ENCODE measurements around the gene SLC35E1. TPM values are rescaled to one million over a fixed set of nuclear protein-coding genes. Genes with fewer than 3 reads are reported as not detected.
"Not testable (repeated sequence)": the region's sequence is repeated elsewhere in the genome, so short reads cannot be mapped to it uniquely, and the experiment has no call there.

The SLC35E1 gene
- total RNA-seq, 1 experiment from 2014 or later = 49.1 TPM

- ChIA-PET RAD21 (ENCODE audit: low non-redundant PET in 1 of 2, low total read pairs in 2 of 2, uncharacterized antibody in 2 of 2, unreplicated experiment in 2 of 2) (no interaction called here), CTCF (no interaction called here), POLR2A (no interaction called here)
- no peak for TF ChIP-seq FOSL1 (IDR thresholded peaks at IDR 0.05; ENCODE audit: low read depth)
- TF ChIP-seq, protein P1, sequence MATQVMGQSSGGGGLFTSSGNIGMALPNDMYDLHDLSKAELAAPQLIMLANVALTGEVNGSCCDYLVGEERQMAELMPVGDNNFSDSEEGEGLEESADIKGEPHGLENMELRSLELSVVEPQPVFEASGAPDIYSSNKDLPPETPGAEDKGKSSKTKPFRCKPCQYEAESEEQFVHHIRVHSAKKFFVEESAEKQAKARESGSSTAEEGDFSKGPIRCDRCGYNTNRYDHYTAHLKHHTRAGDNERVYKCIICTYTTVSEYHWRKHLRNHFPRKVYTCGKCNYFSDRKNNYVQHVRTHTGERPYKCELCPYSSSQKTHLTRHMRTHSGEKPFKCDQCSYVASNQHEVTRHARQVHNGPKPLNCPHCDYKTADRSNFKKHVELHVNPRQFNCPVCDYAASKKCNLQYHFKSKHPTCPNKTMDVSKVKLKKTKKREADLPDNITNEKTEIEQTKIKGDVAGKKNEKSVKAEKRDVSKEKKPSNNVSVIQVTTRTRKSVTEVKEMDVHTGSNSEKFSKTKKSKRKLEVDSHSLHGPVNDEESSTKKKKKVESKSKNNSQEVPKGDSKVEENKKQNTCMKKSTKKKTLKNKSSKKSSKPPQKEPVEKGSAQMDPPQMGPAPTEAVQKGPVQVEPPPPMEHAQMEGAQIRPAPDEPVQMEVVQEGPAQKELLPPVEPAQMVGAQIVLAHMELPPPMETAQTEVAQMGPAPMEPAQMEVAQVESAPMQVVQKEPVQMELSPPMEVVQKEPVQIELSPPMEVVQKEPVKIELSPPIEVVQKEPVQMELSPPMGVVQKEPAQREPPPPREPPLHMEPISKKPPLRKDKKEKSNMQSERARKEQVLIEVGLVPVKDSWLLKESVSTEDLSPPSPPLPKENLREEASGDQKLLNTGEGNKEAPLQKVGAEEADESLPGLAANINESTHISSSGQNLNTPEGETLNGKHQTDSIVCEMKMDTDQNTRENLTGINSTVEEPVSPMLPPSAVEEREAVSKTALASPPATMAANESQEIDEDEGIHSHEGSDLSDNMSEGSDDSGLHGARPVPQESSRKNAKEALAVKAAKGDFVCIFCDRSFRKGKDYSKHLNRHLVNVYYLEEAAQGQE (IDR thresholded peaks at IDR 0.05; ENCODE audit: low read depth) = no peak
- TF ChIP-seq, protein P2, sequence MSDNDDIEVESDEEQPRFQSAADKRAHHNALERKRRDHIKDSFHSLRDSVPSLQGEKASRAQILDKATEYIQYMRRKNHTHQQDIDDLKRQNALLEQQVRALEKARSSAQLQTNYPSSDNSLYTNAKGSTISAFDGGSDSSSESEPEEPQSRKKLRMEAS (IDR thresholded peaks at IDR 0.05) = no peak
- TF ChIP-seq CEBPB (IDR thresholded peaks at IDR 0.05; ENCODE audit: low read depth) = no peak
- TF ChIP-seq ELF1 (IDR thresholded peaks at IDR 0.05; ENCODE audit: borderline replicate concordance, low read depth) = no peak
- TF ChIP-seq ZFX (IDR thresholded peaks at IDR 0.05) = no peak
- TF ChIP-seq, protein P3, sequence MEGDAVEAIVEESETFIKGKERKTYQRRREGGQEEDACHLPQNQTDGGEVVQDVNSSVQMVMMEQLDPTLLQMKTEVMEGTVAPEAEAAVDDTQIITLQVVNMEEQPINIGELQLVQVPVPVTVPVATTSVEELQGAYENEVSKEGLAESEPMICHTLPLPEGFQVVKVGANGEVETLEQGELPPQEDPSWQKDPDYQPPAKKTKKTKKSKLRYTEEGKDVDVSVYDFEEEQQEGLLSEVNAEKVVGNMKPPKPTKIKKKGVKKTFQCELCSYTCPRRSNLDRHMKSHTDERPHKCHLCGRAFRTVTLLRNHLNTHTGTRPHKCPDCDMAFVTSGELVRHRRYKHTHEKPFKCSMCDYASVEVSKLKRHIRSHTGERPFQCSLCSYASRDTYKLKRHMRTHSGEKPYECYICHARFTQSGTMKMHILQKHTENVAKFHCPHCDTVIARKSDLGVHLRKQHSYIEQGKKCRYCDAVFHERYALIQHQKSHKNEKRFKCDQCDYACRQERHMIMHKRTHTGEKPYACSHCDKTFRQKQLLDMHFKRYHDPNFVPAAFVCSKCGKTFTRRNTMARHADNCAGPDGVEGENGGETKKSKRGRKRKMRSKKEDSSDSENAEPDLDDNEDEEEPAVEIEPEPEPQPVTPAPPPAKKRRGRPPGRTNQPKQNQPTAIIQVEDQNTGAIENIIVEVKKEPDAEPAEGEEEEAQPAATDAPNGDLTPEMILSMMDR (IDR thresholded peaks at IDR 0.05 in 2 of 3, conservative IDR thresholded peaks at IDR 0.05 in 1 of 3; ENCODE audit: borderline replicate concordance in 1 of 3, insufficient read depth in 1 of 3, low read depth in 2 of 3, low read length in 2 of 3) = no peak
- Histone ChIP-seq H3K9ac (ENCODE audit: low read length) (no peak overlapping the region), H3K36me3 (ENCODE audit: control insufficient read depth in 1 of 2, insufficient read depth in 2 of 2, low read length in 2 of 2) (peaks cover 14 to 28% of the 10 kb centered on the region in 2 experiments; a peak in 3 of 4 replicates), H3K4me2 (ENCODE audit: low read length) (no peak overlapping the region), H3K27me3 (ENCODE audit: insufficient read depth, low read length) (no peaks in the 10 kb centered on the region), H3K9me3 (ENCODE audit: control insufficient read depth in 1 of 2, insufficient read depth in 1 of 2, low read depth in 1 of 2, low read length in 2 of 2) (no peaks in the 10 kb centered on the region), H3K4me3 (replicated peaks in 1 of 2; ENCODE audit: low read depth in 1 of 2, low read length in 2 of 2) (no peak overlapping the region), H4K20me1 (ENCODE audit: insufficient read depth) (no peaks in the 10 kb centered on the region), H2AFZ (ENCODE audit: low read depth, low read length, poor library complexity, severe bottlenecking) (no peak overlapping the region), H3K27ac (ENCODE audit: low read depth, low read length) (no peak overlapping the region), H3K9me2 (ENCODE audit: insufficient read depth) (no peaks in the 10 kb centered on the region), H3K79me2 (ENCODE audit: insufficient read depth, low read length) (peaks cover 9% of the 10 kb centered on the region), H3K4me1 (ENCODE audit: control insufficient read depth in 1 of 2, insufficient read depth in 2 of 2, low read length in 2 of 2) (no peaks in the 10 kb centered on the region)
- BruUV-seq (replicated peaks) = no TSS peak
- intact Hi-C loops (cut with micrococcal nuclease) = no loop called here
- ATAC-seq = no peak
- no peak for DNase-seq (ENCODE audit: low read depth, low spot score)
Observed at GRCh38 chr19:16554776-16555175, 17.4 kb downstream of the SLC35E1 start.

DNA sequence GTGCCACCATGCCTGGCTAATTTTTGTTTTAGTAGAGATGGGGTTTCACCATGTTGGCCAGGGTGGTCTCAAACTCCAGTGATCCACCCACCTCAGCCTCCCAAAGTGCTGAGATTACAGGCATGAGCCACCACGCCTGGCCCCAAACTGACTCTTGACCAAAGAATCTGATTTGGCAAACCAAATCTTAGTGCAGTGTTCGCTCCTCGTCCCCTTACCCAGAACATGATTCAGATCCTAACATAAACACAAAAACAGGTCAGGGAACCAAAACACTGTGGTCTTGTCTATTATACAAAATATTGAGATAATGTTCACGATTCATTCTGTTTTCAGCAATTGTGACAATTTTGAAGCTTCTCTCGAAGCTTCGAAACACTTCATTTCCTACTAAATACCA is 20.3 kb downstream of the SLC35E1 start:
- H3K79me2 ChIP-seq (ENCODE audit: insufficient read depth, low read length); H3K27ac ChIP-seq (ENCODE audit: low read depth, low read length); BruUV-seq (replicated peaks); H3K9me3 ChIP-seq (ENCODE audit: control insufficient read depth in 1 of 2, insufficient read depth in 1 of 2, low read depth in 1 of 2, low read length in 2 of 2); DNase-seq (ENCODE audit: low read depth, low spot score); H3K9ac ChIP-seq (ENCODE audit: low read length); H3K4me1 ChIP-seq (ENCODE audit: control insufficient read depth in 1 of 2, insufficient read depth in 2 of 2, low read length in 2 of 2); H3K27me3 ChIP-seq (ENCODE audit: insufficient read depth, low read length); H4K20me1 ChIP-seq (ENCODE audit: insufficient read depth); CTCF ChIA-PET; H3K4me2 ChIP-seq (ENCODE audit: low read length); RAD21 ChIA-PET (ENCODE audit: low non-redundant PET in 1 of 2, low total read pairs in 2 of 2, uncharacterized antibody in 2 of 2, unreplicated experiment in 2 of 2); H3K4me3 ChIP-seq (replicated peaks in 1 of 2; ENCODE audit: low read depth in 1 of 2, low read length in 2 of 2); intact Hi-C loops (cut with micrococcal nuclease); H2AFZ ChIP-seq (ENCODE audit: low read depth, low read length, poor library complexity, severe bottlenecking); H3K9me2 ChIP-seq (ENCODE audit: insufficient read depth); ATAC-seq: not testable (repeated sequence)
- peaks cover 14 to 23% of the 10 kb centered on the region in 2 experiments; a peak in 3 of 4 replicates for H3K36me3 ChIP-seq (ENCODE audit: control insufficient read depth in 1 of 2, insufficient read depth in 2 of 2, low read length in 2 of 2)
- POLR2A ChIA-PET = interaction anchor here (0.6 kb wide), 1 partner anchor 9 kb away, joined by 7 read pairs; no protein-coding TSS in a partner anchor
